ENCODE results near the gene PEX14. TPM values are rescaled to one million over a fixed set of nuclear protein-coding genes. Genes with fewer than 3 reads are reported as not detected.

The PEX14 gene
- total RNA-seq, 6 experiments from 2014 or later = 23.1 to 28.4 (median 26.0) TPM

DNA sequence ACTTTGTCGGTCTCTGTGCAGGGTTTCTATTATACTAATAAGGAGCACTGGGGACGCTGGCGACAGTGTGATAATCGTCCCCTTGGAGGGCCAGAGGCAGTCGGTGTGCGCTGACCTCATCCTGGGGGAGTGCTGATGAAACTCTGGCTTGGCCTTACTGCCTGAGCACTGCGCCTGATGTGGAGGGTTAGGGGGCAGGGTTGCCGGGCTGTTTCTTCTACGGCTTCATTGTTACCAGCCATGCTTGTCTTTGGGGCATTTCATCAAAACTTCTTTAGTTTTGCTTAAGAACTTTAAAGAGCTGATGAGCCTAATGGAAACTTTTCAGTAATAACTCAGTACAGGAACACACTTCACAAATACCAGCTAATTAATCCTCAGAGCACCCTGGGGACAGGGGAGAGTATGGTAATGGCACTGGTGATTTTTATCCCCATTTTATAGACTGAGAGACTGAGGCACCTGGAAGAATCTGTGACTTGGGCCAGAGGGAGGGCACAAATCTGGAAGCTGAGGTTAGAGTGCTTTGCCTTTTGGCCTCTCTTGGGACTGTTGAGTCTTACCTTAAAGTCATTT, 81.8 kb downstream of the PEX14 start:
- H3K4me3 Mint-ChIP-seq = no peak overlapping the region
- H3K9me3 Mint-ChIP-seq = no peaks in the 10 kb centered on the region
- TF ChIP-seq, protein P1, sequence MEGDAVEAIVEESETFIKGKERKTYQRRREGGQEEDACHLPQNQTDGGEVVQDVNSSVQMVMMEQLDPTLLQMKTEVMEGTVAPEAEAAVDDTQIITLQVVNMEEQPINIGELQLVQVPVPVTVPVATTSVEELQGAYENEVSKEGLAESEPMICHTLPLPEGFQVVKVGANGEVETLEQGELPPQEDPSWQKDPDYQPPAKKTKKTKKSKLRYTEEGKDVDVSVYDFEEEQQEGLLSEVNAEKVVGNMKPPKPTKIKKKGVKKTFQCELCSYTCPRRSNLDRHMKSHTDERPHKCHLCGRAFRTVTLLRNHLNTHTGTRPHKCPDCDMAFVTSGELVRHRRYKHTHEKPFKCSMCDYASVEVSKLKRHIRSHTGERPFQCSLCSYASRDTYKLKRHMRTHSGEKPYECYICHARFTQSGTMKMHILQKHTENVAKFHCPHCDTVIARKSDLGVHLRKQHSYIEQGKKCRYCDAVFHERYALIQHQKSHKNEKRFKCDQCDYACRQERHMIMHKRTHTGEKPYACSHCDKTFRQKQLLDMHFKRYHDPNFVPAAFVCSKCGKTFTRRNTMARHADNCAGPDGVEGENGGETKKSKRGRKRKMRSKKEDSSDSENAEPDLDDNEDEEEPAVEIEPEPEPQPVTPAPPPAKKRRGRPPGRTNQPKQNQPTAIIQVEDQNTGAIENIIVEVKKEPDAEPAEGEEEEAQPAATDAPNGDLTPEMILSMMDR (IDR thresholded peaks at IDR 0.05) = no peak
- no peak overlapping the region for H3K27ac Mint-ChIP-seq
- H3K4me1 Mint-ChIP-seq (ENCODE audit: low read depth) = peaks cover 6% of the 10 kb centered on the region
- H3K27me3 Mint-ChIP-seq (ENCODE audit: insufficient read depth) = no peaks in the 10 kb centered on the region
- 0 out of 2 replicates have a peak, but pooled peaks cover 5% of the 10 kb centered on the region for H3K36me3 Mint-ChIP-seq (ENCODE audit: low read depth)
- no peak for DNase-seq

DNA sequence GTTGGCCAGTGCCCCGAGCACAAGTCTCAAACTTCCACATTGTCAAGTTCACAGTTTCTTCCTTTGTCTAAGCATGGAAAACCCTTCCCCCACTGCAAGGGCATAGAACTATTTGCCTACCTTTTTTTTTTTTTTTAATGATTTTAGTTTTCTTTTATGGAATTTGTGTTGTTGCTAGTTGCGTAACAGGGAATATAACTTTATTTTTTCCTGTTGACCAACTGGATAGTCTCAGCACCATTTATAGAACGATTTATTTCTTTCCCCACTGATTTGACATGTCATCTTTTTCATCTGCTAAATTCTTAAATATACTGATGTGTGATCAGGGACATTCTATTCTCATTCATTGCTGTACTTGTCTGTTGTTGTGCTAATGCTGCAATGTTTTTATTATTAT, 83.0 kb downstream of the PEX14 start:
- Mint-ChIP-seq H3K36me3 (ENCODE audit: low read depth) (peaks cover 12% of the 10 kb centered on the region; the same call in 1 of the 2 replicates), H3K27ac (no peak overlapping the region), H3K4me1 (ENCODE audit: low read depth) (peaks cover 17% of the 10 kb centered on the region), H3K9me3 (0 out of 2 replicates have a peak, but pooled peaks cover 4% of the 10 kb centered on the region), H3K4me3 (no peak overlapping the region), H3K27me3 (ENCODE audit: insufficient read depth) (no peaks in the 10 kb centered on the region; the same call in 1 of the 2 replicates)
- no peak for DNase-seq
- TF ChIP-seq, protein P1 (IDR thresholded peaks at IDR 0.05) = no peak

DNA sequence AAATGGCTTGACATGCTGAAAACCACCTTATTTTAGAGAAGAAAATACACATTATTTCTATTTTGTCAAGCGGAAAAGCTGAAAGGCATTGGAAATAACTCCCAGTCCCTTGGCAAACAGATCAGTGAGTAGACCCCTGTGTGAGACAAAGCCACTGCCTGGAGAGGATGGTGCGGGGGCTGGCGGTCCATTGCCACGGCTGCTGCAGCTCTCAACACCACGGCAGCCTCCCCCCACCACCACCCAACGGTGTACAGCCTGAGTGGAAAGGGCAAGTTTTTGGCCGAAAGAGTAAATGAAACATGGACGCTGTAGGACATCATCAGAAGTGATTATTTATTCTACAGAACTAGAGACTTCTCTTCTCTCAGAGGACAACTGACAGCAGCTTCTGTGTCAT, 84.6 kb downstream of the PEX14 start:
- no peak for DNase-seq
- Mint-ChIP-seq H3K27me3 (ENCODE audit: insufficient read depth) (no peaks in the 10 kb centered on the region; the same call in 1 of the 2 replicates), H3K27ac (no peak overlapping the region), H3K36me3 (ENCODE audit: low read depth) (peaks cover 21% of the 10 kb centered on the region), H3K9me3 (peaks cover 12% of the 10 kb centered on the region), H3K4me1 (ENCODE audit: low read depth) (peaks cover 17% of the 10 kb centered on the region), H3K4me3 (no peak overlapping the region)
- TF ChIP-seq, protein P1 (IDR thresholded peaks at IDR 0.05) = no peak

DNA sequence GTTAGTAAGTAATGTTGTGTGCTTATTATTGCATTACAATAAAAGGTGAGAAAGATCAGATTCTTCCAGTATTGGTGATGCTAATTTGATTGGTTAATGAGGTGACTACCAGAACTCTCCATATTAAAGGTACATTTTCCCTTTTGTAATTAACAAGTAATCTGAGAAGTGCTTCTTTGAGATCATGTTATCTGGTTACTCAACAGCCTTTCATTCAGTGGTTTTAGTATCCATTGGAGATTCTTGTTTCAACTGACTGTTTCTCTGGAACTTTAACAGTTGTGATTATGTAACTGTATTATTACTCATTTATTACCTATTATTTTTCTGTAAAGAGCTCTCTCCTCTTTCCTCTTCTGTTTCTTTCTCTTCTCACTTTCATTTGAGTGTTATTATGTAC, 86.7 kb downstream of the PEX14 start:
- DNase-seq = peak; percentile 16
- H3K27ac Mint-ChIP-seq = peak overlapping the region; percentile 4; the same call in 1 of the 2 replicates
- peaks cover 24% of the 10 kb centered on the region for H3K36me3 Mint-ChIP-seq (ENCODE audit: low read depth)
- peaks cover 15% of the 10 kb centered on the region for H3K9me3 Mint-ChIP-seq
- peaks cover 17% of the 10 kb centered on the region for H3K4me1 Mint-ChIP-seq (ENCODE audit: low read depth)
- H3K27me3 Mint-ChIP-seq (ENCODE audit: insufficient read depth) = no peaks in the 10 kb centered on the region; the same call in 1 of the 2 replicates
- no peak overlapping the region for H3K4me3 Mint-ChIP-seq
- TF ChIP-seq, protein P1 (IDR thresholded peaks at IDR 0.05) = no peak

DNA sequence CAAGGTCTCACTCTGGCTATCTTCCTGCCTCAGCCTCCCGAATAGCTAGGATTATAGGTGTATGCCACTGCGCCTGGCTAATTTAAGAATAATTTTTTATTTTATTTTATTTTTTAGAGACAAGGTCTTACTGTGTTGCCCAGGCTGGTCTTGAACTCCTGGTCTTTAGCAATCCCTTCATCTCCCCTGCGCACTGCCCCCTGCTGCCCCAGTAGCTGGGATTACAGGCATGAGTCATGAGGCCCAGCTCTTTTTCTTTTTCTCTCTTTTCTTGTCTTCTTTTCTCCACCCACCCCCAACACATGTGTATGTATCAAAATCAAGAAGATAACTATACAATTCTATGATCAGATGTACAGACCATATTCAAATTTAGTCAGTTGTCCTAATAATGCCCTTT, 87.2 kb downstream of the PEX14 start:
- DNase-seq = no peak
- TF ChIP-seq, protein P1 (IDR thresholded peaks at IDR 0.05) = peak; percentile 59
- no peaks in the 10 kb centered on the region; the same call in 1 of the 2 replicates for H3K27me3 Mint-ChIP-seq (ENCODE audit: insufficient read depth)
- peaks cover 17% of the 10 kb centered on the region for H3K4me1 Mint-ChIP-seq (ENCODE audit: low read depth)
- no peak overlapping the region for H3K4me3 Mint-ChIP-seq
- peaks cover 15% of the 10 kb centered on the region for H3K9me3 Mint-ChIP-seq
- no peak overlapping the region for H3K27ac Mint-ChIP-seq
- peaks cover 24% of the 10 kb centered on the region for H3K36me3 Mint-ChIP-seq (ENCODE audit: low read depth)

Data from HFFc6 (cell line).